Suppressor macrophage (primary cell): ENCODE measurements around the gene ING4.
A peak's percentile ranks its signal among the peaks of the same experiment; 100 is the strongest.

ENCODE experiments used
- DNase-seq, 4 experiments: peaks; one replicate each; pipeline ENCODE4 v3.0.0-alpha.2; 2020 to 2022

ING4 gene

DNA sequence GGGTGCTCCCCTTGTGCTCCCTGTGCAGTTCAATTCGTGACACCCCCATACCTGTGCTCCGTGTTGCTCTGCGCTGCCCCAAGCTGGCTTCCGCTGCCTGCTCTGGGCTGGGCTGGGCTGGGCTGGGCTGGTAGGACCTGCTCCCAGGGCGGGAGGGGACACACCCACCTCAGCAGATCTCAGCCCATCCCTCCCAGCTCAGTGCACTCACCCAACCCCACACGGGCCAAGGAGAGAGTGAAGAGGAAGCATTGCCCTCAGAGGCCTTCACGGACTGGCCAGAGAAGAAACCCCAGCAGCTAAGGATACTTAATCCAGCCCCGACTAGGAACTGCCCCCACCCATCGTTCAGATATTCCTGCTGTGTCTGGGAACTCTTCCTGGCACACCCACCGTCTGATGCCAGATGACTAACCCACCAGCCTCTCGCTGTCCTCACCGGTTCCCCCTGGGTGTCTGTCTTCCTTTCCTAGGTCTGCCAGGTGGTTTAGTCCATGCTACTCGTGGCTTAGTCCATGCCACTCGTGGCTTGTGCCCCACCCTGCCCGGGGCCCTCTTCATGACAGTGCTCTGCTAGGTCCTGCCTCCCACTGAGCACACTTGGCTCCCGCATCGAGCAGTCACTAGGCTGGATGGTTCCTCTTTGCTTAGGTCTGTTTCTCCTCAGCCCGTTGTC is 26.9 kb downstream of the ING4 start, which contains the start of gene LPAR5:
LPAR5 (minus strand) TSS at position 104 of the 676 bp plus-strand sequence. CDS start 14,711 bp downstream, outside the sequence.
- DNase-seq: peak; percentile 74 to 83 (median 81)

DNA sequence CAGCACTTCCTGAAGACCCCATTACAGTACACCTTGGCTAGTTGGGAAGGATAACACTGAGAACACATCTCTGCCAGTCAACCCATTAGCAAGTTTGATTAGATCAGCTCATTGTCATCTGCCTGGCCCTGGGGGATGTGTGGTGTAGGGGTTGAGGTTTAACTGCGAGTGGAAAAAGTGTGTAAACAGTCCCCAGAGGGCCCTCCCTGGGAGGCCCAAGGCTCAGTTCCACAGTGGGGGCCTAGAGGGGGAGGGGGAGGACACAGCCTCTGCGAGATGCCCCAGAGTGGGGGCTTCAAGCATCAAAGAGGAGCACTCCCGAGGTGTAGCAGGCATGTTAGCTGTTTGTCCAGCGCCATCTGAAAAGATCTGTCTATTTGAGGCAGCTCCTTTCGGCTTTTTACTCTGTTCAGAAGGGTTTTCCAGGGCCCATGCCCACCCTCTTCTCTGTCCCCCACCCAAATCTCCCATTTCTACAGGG is 27.5 kb downstream of the ING4 start:
- no peak for DNase-seq

DNA sequence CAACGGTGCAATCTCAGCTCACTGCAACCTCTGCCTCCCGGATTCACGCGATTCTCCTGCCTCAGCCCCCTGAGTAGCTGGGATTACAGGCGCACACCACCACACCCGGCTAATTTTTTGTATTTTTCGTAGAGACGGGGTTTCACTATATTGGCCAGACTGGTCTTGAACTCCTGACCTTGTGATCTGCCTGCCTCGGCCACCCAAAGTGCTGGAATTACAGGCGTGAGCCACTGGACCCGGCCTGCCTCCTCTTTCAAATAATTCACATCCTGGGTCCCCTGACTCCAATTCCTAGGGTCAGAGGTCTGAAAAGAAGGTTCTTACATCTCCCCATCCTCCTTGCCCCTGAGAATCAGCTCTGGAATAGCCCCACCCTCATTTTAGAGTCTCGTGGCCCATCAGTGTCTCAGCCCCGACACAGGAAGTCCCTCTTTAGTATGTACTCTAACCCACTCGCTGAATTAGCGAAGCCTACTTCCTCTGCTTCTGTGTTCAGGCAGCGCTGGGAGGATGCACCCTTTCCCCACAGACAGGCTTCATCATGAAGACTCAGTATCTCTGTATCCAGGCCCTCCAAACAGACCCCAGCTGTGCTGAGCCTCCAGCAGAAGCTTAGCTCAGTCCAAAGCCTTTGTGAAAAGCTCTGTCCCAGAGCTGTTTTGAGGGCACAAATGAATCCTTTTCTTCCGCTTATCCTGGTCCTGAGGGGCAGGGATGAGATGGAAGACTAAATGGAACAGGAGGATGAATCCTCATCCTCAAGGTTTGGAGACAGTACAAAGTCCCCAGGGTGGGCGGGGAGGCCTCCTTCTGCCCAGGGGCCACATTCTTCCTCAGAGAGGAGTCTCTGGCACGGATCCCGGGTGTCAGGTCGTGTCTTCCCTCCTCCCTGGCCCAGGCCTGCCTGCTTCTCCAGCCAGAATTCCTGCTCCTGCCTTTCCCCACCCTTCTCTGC is 30.6 kb downstream of the ING4 start:
- DNase-seq: peak; percentile 62 to 83 (median 77)

DNA sequence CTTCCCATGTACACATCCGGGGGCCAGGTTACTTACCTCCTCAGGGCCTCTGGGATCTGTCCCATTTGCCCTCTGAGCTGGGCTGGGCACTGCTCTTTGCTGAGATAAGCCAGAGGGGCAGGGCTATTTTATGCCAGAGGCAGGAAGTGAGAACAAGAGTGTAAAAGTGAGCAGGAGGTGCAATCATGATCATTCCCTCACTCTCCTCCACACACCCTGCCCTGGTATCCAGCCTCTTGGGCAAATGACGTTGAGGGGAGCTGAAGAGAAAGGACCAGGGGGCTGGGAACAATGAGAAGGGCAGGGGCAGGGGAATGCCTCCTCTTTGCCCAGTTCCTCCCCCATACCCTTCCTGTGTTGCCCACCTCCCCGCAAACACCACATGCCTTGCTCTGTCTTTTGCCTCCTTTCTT is 31.4 kb downstream of the ING4 start:
- no peak for DNase-seq

DNA sequence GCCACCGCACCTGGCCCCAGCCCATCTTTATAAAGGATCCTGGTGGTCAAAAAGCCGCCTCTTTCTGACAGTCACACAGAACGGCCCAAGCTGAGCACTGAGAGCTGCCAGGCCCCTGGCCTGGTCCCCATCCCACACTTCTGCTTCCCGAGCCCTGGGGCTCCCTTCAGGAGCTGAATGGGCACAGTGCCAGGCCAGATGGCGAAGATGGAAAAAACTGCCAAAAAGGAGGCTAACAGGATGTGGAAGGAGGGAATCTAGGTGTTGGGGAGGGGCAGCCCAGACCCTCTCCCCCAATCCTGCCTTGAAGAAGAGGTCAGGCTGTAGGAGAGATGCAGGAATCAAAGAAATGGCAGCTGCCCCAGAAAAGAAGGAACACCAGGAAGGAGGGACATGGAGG is 32.2 kb downstream of the ING4 start:
- DNase-seq: no peak

DNA sequence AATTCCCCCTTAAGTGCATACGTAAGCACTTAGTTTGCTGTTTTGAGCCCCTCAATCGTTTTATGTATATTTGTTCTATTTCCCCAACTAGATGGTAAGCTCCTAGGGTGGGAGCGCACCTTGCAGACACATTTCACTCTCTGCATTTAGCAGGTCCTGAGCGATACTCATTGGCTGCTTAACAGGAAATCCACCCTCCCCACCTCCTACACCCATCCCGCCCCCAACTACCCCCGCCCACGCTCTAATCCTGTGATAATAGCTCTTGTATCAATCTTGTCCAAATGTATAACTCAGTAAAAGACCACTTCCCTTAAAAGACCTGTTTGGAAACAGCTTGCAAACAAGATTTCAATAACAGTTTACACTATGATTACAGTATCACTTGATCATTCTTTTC is 35.3 kb downstream of the ING4 start:
- peak in 1 of 4 experiments; percentile 28 for DNase-seq

DNA sequence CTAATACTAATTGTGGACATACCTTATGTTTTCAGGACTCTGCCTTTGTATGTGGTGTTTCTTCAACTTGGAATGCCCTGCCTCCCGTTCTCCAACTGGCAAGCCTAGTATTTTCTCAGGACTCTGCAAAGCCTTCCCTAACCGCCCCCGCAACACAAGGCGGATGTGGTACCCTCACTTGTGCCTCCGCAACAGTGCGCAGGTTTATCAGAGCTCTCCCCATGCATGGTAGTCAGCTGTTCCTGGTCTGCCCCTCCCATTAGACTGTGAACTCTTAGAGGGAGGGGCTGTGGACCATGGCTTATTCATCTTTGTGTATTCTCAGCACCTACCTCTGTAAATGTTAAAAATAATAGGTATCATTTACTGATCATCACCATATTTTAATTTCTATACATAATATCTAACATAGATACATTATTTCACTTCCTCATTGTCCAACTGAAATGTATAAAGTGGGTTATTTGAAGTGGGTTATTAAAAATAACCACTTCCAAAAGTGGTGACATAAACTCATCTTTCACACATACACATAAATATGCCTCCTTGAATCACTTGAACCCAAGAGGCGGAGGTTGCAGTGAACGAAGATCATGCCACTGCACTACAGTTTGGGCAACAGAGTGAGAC is 36.1 kb downstream of the ING4 start:
- DNase-seq: no peak

DNA sequence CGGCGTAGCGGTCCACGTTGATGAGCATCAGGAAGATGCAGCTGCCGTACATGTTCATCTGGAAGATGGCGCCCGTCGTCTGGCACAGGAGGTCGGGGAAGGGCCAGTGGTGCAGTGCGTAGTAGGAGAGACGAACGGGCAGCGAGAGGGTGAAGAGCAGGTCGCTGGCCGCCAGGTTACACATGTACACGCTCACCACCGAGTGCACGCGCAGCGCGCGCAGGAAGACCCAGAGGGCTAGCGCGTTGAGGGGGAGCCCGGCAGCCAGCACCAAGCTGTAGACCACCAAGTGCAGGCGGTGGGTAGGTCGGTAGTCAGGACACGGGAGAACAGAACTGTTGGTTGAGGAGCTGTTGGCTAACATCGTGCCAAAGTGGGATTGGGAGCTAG is 42.0 kb downstream of the ING4 start:
- DNase-seq: no peak

DNA sequence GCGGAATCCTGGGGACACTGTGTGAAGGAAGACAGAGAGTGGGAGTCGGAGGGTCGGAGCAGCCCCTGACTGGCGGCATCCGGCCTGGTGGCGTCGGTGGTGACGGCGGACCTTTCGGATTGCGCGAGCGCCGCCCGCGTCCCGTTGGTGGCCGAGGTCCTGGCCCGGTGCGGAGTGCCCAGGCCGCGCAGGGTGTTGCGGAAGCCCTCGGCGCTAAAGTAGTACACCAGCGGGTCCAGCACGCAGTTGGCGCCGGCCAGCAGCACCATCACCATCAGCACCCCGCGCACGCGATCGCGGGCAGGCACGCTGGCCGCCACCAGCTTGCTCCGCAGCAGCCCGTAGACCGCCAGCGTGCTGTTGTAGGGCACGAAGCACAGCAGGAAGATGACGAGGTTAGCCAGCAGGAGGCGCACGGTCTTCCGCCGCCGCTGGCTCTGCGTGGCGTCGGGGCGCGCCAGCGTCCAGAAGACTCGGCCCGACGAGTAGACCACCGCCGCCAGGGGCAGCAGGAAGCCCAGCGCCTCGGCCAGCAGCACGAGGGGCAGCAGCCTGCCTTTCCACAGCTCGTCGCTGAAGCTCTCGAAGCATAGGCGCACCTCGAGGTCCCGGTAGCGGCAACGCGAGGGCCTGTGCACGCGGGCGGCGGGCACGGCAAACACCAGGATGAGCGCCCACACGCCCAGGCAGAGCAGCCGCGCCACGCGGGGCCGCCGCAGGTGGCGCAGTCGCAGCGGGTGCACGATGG is 42.6 kb downstream of the ING4 start:
- DNase-seq: peak; percentile 82 to 91 (median 86)

DNA sequence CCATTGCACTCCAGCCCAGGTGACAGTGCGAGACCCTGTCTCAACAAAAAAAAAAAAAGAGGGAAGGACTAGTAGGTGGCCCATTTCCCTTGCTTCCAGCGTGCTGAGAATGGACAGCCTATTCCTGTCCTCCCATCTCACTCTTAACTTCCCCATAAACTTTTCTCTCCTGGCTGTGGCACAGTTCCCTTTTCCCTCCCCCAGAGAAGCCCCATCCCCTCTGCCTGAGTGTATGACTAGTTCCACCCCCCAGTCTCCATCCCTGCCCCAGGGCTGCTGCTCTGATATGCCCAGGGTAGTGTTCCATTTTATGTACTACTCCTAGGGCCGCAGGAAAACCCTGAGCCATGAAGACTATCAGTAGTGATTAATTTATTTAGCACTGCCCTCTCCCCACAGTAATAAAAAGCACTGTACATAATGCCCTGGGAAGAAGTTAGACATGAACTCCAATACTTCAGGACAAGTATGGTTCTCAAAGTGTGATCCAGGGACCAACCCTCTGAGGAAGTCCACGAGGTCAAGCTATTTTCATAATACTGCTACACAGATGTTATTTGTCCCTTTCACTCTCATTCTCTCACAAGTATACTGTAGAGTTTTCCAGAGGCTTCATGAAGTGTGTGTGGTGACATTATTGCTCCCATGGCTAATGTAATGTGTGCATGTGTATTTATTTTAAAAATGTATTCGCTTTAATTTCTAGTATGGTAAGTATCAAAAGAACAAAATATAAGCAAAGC is 44.3 kb downstream of the ING4 start:
- peak; percentile 44 to 73 (median 62) for DNase-seq

DNA sequence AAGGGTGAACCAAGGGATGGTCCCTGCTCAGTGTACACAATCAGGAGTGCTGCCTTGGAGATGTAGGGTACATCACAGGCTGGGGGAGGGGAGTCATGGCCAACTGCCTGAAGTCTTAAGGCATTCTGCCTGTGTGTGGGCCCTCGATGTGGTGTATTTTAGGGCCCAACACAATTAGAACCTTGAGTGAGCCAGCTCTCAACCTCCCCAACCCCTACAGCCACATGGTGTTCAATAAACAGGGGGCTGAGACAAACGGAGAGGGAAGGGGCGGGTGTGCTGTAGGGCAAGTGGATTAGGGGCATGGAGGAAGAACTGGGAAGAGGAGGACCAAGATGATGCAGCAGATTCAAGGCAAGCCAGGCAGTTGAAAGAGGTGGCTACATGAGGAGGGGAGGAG is 47.1 kb downstream of the ING4 start:
- no peak for DNase-seq

DNA sequence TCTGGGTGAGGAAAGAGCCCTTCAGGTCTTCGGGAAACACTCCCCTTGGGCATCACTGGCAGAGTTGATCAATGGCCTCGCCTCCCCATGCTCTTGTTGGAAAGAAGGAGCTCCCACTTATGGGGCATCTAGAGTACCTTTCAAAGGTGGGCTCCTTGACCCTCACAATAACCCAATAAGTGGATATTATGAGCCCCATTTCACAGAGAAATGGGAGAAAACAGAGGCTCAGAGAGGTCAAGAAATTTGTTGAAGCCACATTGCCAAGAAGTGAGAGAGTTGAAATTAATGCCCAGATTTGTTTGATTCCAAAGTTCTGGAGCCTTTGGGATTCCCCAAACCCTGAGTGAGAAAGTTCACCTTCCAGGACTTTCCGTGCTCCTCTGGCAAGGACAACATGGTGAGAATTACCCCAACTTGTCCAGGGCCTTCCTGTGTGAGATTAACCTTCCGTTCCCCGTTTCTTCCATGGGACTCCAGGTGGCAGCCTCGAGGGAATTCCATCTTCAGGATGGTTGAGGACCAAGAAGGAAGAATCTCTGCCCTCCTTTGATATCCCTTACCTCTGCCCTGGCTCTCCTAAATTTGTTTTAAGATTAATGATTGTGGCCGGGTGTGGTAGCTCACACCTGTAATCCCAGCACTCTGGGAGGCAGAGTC is 48.3 kb downstream of the ING4 start:
- DNase-seq: no peak

DNA sequence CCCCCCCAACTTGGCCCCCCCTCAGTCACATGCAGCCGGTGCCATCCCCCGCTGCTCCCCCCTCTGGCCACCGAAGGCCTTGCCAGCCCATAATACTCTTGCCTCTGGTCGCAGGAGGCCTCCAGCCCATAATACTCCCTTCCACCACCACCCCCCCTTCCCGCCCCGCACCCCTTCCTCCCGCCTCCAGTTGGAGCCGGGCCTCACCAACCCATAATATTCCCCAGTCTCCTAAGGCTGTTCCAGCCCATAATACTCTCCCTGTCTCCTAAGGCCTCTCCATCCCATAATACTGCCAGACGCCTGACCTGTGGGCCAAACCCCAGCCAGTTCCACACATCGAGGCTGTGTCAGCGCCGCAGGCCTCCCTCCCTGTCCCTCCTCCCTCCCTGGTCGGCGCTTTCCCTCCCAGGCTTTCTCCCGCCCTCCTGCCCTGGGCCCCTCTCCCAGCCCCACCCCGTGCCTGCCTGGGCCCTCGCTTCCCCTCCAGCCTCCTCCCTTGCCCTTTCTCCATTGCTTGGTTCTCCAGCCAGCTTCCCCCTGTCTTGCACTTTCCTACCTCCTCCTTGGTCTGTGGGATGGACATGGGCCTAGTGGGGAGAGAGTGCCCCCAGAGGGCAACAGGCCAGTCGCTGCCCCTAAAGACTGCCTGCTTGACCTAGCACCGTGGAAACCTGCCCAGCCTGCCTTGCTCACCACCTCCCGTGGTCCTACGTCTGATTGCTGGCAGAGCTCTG is 49.0 kb downstream of the ING4 start:
- DNase-seq: peak; percentile 91 to 95 (median 94)

DNA sequence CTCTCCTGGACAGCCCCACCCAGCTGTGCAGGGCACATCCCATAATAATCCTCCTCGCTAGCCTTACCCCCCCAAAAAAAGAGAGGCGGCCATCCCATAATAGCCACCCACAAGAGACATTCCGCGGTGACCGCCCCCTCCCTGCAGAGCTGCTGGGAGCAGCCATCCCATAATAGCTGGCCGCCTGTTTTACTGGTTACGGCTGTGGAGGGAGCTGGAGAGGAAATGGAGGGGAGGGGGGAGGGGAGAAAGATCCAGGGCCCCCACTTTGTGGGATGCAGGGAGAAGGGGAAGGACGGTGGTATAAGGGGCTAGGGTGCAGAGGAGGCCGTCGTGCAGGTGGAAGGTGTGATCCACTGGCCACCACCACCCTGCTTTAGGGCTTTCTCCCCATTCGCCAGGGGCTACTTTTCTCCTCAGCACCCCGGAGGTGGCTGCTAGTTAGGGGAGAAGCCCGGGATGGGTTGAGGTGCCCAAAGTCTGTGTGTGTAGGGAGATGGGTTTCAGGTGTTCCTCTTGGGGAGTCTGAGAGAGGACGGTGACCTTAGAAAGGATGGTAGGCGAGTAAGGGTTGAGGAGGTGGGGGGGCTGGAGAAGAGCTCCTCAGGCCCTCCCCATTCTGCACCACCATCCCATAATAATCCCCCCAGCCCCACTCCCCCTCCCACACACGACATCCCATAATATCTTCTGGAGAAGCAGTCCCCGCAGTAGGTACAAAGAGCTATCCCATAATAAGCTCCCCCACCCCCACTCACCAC is 49.7 kb downstream of the ING4 start:
- peak; percentile 44 to 72 (median 58) for DNase-seq

DNA sequence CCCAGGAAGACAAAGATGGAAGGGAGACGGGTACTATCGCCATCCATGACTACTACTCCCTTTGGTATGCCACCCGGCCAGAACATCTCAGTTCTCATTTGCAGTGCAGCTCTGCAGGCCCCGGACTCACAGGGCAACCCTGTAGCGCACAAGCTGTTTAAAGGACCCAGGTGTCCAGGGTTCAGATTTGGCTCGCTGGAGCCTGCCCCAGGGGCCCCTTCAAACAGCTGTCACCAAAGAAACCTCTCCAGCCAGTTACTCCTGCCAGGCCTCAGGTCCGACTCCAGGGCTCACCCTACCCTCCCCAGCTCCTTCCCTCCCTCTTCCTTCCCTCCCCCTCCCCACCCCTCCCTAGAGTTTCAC is 50.3 kb downstream of the ING4 start:
- DNase-seq: no peak

DNA sequence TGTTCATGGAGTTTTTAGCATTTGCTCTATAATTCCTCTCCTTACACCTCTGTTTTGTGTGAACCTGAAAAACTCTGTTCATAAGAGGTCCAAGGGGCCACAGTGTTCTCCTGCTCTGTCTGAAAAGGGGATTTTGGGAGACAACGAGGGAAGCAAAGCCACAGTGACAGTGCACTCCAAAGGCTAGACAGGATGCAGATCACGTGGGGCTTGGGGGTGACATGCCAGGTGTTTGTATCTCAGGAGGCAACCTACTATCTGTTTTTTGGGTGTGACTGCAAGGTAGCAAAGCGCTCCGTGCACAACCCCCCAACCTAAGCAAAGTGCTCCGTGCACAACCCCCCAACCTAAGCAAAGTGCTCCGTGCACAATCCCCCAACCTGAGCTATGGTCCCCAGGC is 50.7 kb downstream of the ING4 start:
- DNase-seq: no peak

DNA sequence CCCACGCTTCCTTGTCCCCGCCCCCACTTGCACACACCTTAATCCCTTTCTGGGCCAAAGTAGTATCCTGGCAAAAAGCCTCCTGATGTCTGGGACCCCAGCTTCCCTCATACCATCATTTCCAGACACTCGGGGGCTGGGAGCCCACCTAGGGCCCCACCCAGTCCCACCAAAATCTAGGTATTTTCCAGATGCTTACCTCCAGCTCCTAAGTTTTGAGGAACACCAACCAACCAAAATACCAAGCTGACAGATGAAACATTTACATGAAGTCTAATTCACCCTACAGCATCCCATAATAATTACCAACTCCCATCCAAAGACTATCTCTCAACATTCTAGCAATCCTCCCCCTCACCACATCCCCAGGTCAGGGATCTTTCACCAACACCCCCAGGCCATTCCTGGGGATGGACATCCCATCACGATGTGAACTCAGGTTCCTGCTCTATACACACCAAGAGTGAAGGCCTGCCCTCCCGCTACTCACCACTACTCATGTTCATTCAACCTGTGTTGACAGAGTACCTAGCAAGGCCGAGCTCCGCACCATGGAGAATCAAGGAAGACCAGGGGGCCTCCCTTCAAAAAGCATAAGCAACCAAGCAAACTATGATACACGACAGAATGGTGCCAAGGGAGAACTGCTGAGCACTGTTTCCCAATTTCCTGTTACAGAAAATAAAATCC is 54.2 kb downstream of the ING4 start:
- peak in 1 of 4 experiments; percentile 23 for DNase-seq

DNA sequence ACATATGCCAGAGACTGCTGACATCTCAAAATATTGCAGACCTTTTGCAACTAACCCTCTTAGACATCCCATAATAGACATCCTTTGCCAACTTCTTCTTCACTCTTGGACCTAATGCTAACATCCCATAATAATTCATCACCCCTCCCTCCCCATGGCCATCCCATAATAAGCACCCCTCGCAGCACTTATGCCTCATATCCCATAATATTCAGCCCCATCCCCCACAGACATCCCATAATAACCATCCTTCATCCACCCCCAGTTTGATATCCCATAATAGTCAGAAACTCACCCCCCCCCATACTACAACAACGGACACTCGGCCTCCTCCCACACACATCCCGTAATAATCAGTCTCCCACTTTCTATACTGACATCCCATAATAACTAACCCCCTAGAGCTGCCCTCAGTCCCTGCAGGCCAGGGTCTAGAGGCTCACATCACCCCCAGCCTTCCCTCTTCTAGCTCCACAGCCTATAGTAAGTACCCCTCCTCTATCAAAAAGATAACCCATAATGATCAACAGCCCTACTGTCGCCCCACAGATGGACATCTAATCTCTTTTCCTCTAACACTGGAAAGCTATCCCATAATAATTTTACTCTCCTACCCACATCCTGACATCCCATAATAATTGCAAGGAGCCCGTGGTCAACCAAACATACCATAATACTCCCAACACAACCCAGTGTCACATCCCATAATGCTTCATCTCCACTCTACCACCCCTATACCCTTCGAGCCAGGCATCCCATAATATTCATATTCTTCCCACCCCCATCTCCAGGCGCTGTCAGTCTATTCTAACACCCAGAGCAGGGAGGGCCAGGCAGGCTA is 54.9 kb downstream of the ING4 start:
- DNase-seq: peak; percentile 28 to 53 (median 45)
